Motor neuron (in vitro differentiated cells): ENCODE measurements around the gene RBM23. TPM values are rescaled to one million over a fixed set of nuclear protein-coding genes. Genes with fewer than 3 reads are reported as not detected.
A peak's percentile ranks its signal among the peaks of the same experiment; 100 is the strongest.

Experiments
- ATAC-seq, 8 experiments: fragments of 200-7000 bp; cut with Tn5 transposase; replicated peaks in 6 of 8; 2 replicates each; pipeline ENCODE4 v1.8.0; 2021; ENCODE audit warnings: mild to moderate bottlenecking in 8 of 8, moderate library complexity in 8 of 8
- H3K27ac ChIP-seq, 2 donors: fragments of 250-450 bp; sonication (Bioruptor Pico); 2 replicates each; pipeline ENCODE4 v1.9.0; 2021; ENCODE audit warnings: antibody characterized with exemption in 2 of 2, mild to moderate bottlenecking in 2 of 2, moderate library complexity in 1 of 2
- H3K4me1 ChIP-seq, 2 donors: fragments of 250-450 bp; sonication (Bioruptor Pico); replicated peaks in 1 of 2; 2 replicates each; pipeline ENCODE4 v1.6.1; 2021; ENCODE audit warnings: antibody characterized with exemption in 2 of 2, mild to moderate bottlenecking in 2 of 2, moderate library complexity in 1 of 2
- H3K4me3 ChIP-seq, 5 donors: fragments of 250-450 bp; sonication (Bioruptor Pico); 2 replicates each; pipeline ENCODE4 v1.9.0; 2021; ENCODE audit warnings: antibody characterized with exemption in 5 of 5, mild to moderate bottlenecking in 5 of 5, moderate library complexity in 4 of 5
- WGBS, 10 experiments: fragments of 450-650 bp; shearing (Covaris generic); methylation state at CpG; one replicate each; pipeline ENCODE4 v1.0.0; 2022; 5-methylcytosine and 5-hydroxymethylcytosine counted together
- in situ Hi-C, 9 experiments: fragments of 400-800 bp; cut with MboI; loops; one replicate each; pipeline ENCODE4 v1.15.0; 2021; ENCODE audit warnings: low sequenced_read_pairs in 9 of 9, low pct_unique_long_range_greater_than_20kb in 2 of 9; ENCODE audit not compliant: unreplicated experiment in 9 of 9
- total RNA-seq, 8 experiments: library from RNA; unstranded; fragments of 300-600 nt; gene quantifications; 2 replicates each; pipeline versions ENCODE4 v1.2.3 to v1.2.4, GENCODE V29; 2022

RBM23 gene
- total RNA-seq, 8 experiments from 2014 or later, result 41.7 to 90.1 (median 56.0) TPM

- 10 to 95% (median 60%) methylated on average over 3 to 7 of the region's 7 CpGs; no CpG with 5 or more reads in 1 of the 10 experiments for WGBS, 10 experiments
- ATAC-seq, result no peak
- in situ Hi-C loops, result no loop called here
- no peak overlapping the region for H3K4me3 ChIP-seq
- H3K4me1 ChIP-seq, result peaks cover 39 to 42% of the 10 kb centered on the region in 2 donors
- H3K27ac ChIP-seq, result peak overlapping the region; percentile 63 to 93
Measured at GRCh38 chr14:22882064-22882463, 36.9 kb downstream of the RBM23 start.

GRCh38 chr14:22878271-22879246 lies 40.4 kb downstream of the RBM23 start:
- 68 to 100% (median 83%) methylated on average over 1 to 5 of the region's 8 CpGs; no CpG with 5 or more reads in 2 of the 10 experiments for WGBS, 10 experiments
- no peak overlapping the region for H3K27ac ChIP-seq
- no peak for ATAC-seq
- no peak overlapping the region for H3K4me3 ChIP-seq
- H3K4me1 ChIP-seq, result peaks cover 14 to 15% of the 10 kb centered on the region in 2 donors
- in situ Hi-C loops, result no loop called here

GRCh38 chr14:22877000-22877501 lies 41.9 kb downstream of the RBM23 start:
- ATAC-seq, result no peak
- WGBS, 10 experiments, result 60% methylated on average over 1 of the region's 22 CpGs; no CpG with 5 or more reads in 9 of the 10 experiments
- in situ Hi-C loops, result no loop called here

DNA sequence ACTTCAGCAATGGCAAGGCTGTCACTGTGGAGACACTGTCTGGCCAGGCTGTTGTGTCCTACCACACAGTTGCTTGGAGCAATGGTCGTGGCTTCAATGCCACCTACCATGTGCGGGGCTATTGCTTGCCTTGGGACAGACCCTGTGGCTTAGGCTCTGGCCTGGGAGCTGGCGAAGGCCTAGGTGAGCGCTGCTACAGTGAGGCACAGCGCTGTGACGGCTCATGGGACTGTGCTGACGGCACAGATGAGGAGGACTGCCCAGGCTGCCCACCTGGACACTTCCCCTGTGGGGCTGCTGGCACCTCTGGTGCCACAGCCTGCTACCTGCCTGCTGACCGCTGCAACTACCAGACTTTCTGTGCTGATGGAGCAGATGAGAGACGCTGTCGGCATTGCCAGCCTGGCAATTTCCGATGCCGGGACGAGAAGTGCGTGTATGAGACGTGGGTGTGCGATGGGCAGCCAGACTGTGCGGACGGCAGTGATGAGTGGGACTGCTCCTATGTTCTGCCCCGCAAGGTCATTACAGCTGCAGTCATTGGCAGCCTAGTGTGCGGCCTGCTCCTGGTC lies 43.1 kb downstream of the RBM23 start:
- in situ Hi-C loops, result no loop called here
- ATAC-seq, result no peak
- H3K27ac ChIP-seq, result no peak overlapping the region
- peaks cover 0 to 5% of the 10 kb centered on the region in 2 donors for H3K4me1 ChIP-seq
- H3K4me3 ChIP-seq, result no peak overlapping the region
- WGBS, 10 experiments, result 80 to 100% (median 100%) methylated on average over 1 to 3 of the region's 20 CpGs; no CpG with 5 or more reads in 7 of the 10 experiments

More at GRCh38 chr14:22877000-22877501, 41.9 kb downstream of the RBM23 start:
- Histone ChIP-seq H3K4me1 (peaks cover 3 to 10% of the 10 kb centered on the region in 2 donors), H3K27ac (no peak overlapping the region), H3K4me3 (no peak overlapping the region)

DNA sequence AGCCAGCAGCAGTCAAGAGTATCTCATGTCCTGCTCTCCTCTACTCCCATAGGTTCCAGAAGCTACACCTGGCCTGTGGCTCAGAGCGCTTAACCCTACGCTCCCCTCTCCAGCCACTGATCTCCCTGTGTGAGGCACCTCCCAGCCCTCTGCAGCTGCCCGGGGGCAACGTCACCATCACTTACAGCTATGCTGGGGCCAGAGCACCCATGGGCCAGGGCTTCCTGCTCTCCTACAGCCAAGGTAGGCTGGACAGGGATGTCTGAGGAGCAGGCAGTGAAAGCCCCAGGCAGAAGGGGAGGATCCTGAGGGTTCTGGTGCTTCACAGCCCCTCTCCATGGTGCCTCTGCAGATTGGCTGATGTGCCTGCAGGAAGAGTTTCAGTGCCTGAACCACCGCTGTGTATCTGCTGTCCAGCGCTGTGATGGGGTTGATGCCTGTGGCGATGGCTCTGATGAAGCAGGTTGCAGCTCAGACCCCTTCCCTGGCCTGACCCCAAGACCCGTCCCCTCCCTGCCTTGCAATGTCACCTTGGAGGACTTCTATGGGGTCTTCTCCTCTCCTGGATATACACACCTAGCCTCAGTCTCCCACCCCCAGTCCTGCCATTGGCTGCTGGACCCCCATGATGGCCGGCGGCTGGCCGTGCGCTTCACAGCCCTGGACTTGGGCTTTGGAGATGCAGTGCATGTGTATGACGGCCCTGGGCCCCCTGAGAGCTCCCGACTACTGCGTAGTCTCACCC lies 43.8 kb downstream of the RBM23 start:
- in situ Hi-C loops, result no loop called here
- ATAC-seq, result no peak
- Histone ChIP-seq H3K27ac (no peak overlapping the region), H3K4me1 (peaks cover 0 to 5% of the 10 kb centered on the region in 2 donors), H3K4me3 (no peak overlapping the region)
- 90 to 100% (median 100%) methylated on average over 1 to 4 of the region's 15 CpGs; no CpG with 5 or more reads in 3 of the 10 experiments for WGBS, 10 experiments

GRCh38 chr14:22872833-22873520 lies 46.0 kb downstream of the RBM23 start:
- peak overlapping the region; percentile 31 to 88 (median 54) for H3K4me3 ChIP-seq
- peak overlapping the region in 1 of 2 donors; percentile 13 for H3K27ac ChIP-seq
- ATAC-seq, result peak in 3 of 8 experiments; percentile 1 to 2 (median 1)
- 4 to 83% (median 56%) methylated on average over 1 to 9 of the region's 10 CpGs; no CpG with 5 or more reads in 1 of the 10 experiments for WGBS, 10 experiments
- peaks cover 0 to 5% of the 10 kb centered on the region in 2 donors for H3K4me1 ChIP-seq
- in situ Hi-C loops, result loop anchor here in 8 of 9 experiments (25.0 kb wide), 3 partner anchors 286 to 486 kb away; partner anchors contain the start of genes ABHD4 (in 1 of the 8) and DAD1 (in 1 of the 8)

GRCh38 chr14:22872033-22872832 lies 46.7 kb downstream of the RBM23 start:
- in situ Hi-C loops, result loop anchor here in 8 of 9 experiments (25.0 kb wide), 3 partner anchors 285 to 485 kb away; partner anchors contain the start of genes ABHD4 (in 1 of the 8) and DAD1 (in 1 of the 8)
- peak overlapping the region; percentile 13 to 16 for H3K27ac ChIP-seq
- peak overlapping the region; percentile 31 to 88 (median 54) for H3K4me3 ChIP-seq
- 0% methylated on average over 1 of the region's 45 CpGs; no CpG with 5 or more reads in 7 of the 10 experiments for WGBS, 10 experiments
- peaks cover 0 to 5% of the 10 kb centered on the region in 2 donors for H3K4me1 ChIP-seq
- peak; percentile 30 to 54 (median 50) for ATAC-seq

- WGBS, 10 experiments, result 0 to 7% (median 1%) methylated on average over 1 to 9 of the region's 50 CpGs; no CpG with 5 or more reads in 4 of the 10 experiments
- Histone ChIP-seq H3K4me3 (peak within 1 kb of the TSS; percentile 31 to 88 (median 54)), H3K27ac (peak within 1 kb of the TSS; percentile 13 to 16), H3K4me1 (peaks cover 0 to 5% of the 10 kb centered on the region in 2 donors)
- peak; percentile 77 to 94 (median 92) for ATAC-seq
- in situ Hi-C loops, result loop anchor here in 8 of 9 experiments (25.0 kb wide), 3 partner anchors 284 to 484 kb away; partner anchors contain the start of genes ABHD4 (in 1 of the 8) and DAD1 (in 1 of the 8)
Measured at GRCh38 chr14:22871224-22872032, 47.5 kb downstream of the RBM23 start, which contains the start of gene LRP10. Gene LRP10 (plus strand): TSS chr14:22871740. CDS start chr14:22872304, 564 bp downstream.

DNA sequence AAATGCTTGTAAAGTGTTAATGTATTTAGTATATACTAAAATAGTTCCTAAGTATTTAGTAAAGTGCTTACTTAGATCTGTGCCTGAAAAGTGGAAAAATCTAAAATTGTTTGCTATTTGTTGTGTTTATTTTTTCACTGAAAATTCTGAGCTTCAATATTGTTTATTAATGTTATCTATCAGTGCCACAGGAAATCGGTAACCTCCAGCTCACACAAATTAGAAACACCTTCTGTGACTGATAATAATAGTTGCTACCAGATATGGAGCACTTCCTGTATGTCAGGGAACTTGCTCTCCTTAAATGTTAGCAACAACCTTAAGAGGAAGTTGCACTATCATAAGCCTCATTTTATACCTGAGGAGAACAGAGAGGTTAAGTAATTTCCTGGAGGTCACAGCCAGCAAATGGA lies 48.1 kb downstream of the RBM23 start:
- H3K4me3 ChIP-seq, result peak overlapping the region in 4 of 5 donors; percentile 53 to 88 (median 58)
- H3K4me1 ChIP-seq, result peaks cover 0 to 5% of the 10 kb centered on the region in 2 donors
- H3K27ac ChIP-seq, result no peak overlapping the region
- 0 to 60% (median 13%) methylated on average over 1 of the region's 1 CpG; no CpG with 5 or more reads in 3 of the 10 experiments for WGBS, 10 experiments
- in situ Hi-C loops, result loop anchor here in 8 of 9 experiments (25.0 kb wide), 3 partner anchors 284 to 484 kb away; partner anchors contain the start of genes ABHD4 (in 1 of the 8) and DAD1 (in 1 of the 8)
- ATAC-seq, result no peak

DNA sequence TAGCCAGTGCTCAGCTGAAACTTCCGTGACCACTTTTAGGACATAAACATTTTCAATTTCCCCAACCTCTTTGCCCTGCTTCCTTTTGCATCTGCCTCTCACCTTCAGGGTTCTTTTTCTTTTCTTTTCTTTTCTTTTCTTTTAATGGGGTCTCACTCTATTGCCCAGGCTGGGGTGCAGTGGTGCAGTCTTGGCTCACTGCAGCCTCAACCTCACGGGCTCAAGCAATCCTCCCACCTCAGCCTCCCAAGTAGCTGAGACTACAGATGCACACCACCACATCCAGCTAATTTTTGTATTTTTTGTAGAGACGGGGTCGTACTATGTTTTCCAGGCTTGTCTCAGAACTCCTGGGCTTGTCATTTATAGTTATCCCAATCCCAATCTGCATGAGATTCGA lies 52.1 kb downstream of the RBM23 start:
- Histone ChIP-seq H3K4me3 (no peak overlapping the region), H3K27ac (no peak overlapping the region), H3K4me1 (peaks cover 0 to 2% of the 10 kb centered on the region in 2 donors)
- WGBS, 10 experiments, result 76 to 100% (median 90%) methylated on average over 1 to 5 of the region's 5 CpGs; no CpG with 5 or more reads in 1 of the 10 experiments
- in situ Hi-C loops, result loop anchor here in 8 of 9 experiments (25.0 kb wide), 3 partner anchors 280 to 480 kb away; partner anchors contain the start of genes ABHD4 (in 1 of the 8) and DAD1 (in 1 of the 8)
- ATAC-seq, result no peak
